H9 (cell line): ENCODE results near the gene DTNBP1. TPM values are rescaled to one million over a fixed set of nuclear protein-coding genes. Genes with fewer than 3 reads are reported as not detected.

Source experiments
- DNase-seq: peaks from one replicate; pipeline ENCODE4 v3.0.0-alpha.2; 2017
- H2AFZ ChIP-seq: one replicate; pipeline ENCODE4 v1.6.1; 2013; ENCODE audit warnings: mild to moderate bottlenecking, low read length, control low read depth, moderate library complexity
- H2AK5ac ChIP-seq: 2 replicates; pipeline ENCODE4 v1.6.1; 2013; ENCODE audit warnings: low read length, control low read depth, mixed read lengths; ENCODE audit not compliant: insufficient read length
- H2BK120ac ChIP-seq: one replicate; pipeline ENCODE4 v1.6.1; 2013; ENCODE audit warnings: low read depth, mild to moderate bottlenecking, low read length, control low read depth, inconsistent platforms; ENCODE audit not compliant: poor library complexity, severe bottlenecking
- H2BK12ac ChIP-seq: 2 replicates; pipeline ENCODE4 v1.6.1; 2013; ENCODE audit warnings: low read length, control low read depth, mixed read lengths, low read depth; ENCODE audit not compliant: insufficient read length
- H2BK15ac ChIP-seq: 2 replicates; pipeline ENCODE4 v1.6.1; 2013; ENCODE audit warnings: low read depth, low read length, control low read depth
- H2BK20ac ChIP-seq: one replicate; pipeline ENCODE4 v1.6.1; 2013; ENCODE audit warnings: low read depth, mild to moderate bottlenecking, low read length, control low read depth, inconsistent platforms; ENCODE audit not compliant: poor library complexity, severe bottlenecking
- H2BK5ac ChIP-seq: 2 replicates; pipeline ENCODE4 v1.6.1; 2013; ENCODE audit warnings: low read length, control low read depth, mixed read lengths; ENCODE audit not compliant: insufficient read length
- H3K14ac ChIP-seq: 2 replicates; pipeline ENCODE4 v1.6.1; 2013; ENCODE audit warnings: low read length, control low read depth; ENCODE audit not compliant: insufficient read depth
- H3K18ac ChIP-seq: 2 replicates; pipeline ENCODE4 v1.6.1; 2013; ENCODE audit warnings: low read depth, mild to moderate bottlenecking, mixed read lengths, low read length, control low read depth; ENCODE audit not compliant: insufficient read length
- H3K23ac ChIP-seq: 2 replicates; pipeline ENCODE4 v1.6.1; 2013; ENCODE audit warnings: low read length, control low read depth, mixed read lengths, low read depth; ENCODE audit not compliant: insufficient read length
- H3K23me2 ChIP-seq: 2 replicates; pipeline ENCODE4 v1.6.1; 2013; ENCODE audit warnings: low read depth, mild to moderate bottlenecking, mixed read lengths, low read length, control low read depth; ENCODE audit not compliant: insufficient read length, poor library complexity, severe bottlenecking
- H3K27ac ChIP-seq: 2 replicates; pipeline ENCODE4 v1.5.1; 2013; ENCODE audit warnings: low read length, control low read depth, mixed read lengths, low read depth; ENCODE audit not compliant: insufficient read length
- H3K27me3 ChIP-seq: 2 replicates; pipeline ENCODE4 v1.6.1; 2013; ENCODE audit warnings: low read length, control low read depth, inconsistent platforms; ENCODE audit not compliant: insufficient read depth
- H3K4ac ChIP-seq: 2 replicates; pipeline ENCODE4 v1.6.1; 2013; ENCODE audit warnings: low read depth, mild to moderate bottlenecking, control low read depth, inconsistent platforms, low read length, moderate library complexity
- H3K4me1 ChIP-seq: 2 replicates; pipeline ENCODE4 v1.6.1; 2013; ENCODE audit warnings: low read length, control low read depth, inconsistent platforms; ENCODE audit not compliant: insufficient read depth
- H3K4me2 ChIP-seq: 2 replicates; pipeline ENCODE4 v1.6.1; 2013; ENCODE audit warnings: low read length, control low read depth, mixed read lengths; ENCODE audit not compliant: insufficient read length, insufficient read depth
- H3K56ac ChIP-seq: 2 replicates; pipeline ENCODE4 v1.6.1; 2013; ENCODE audit warnings: low read depth, mild to moderate bottlenecking, mixed read lengths, low read length, control low read depth; ENCODE audit not compliant: insufficient read length
- H3K79me1 ChIP-seq: 2 replicates; pipeline ENCODE4 v1.6.1; 2013; ENCODE audit warnings: low read depth, mild to moderate bottlenecking, moderate library complexity, low read length, control low read depth, inconsistent platforms; ENCODE audit not compliant: insufficient read depth, poor library complexity, severe bottlenecking
- H3K79me2 ChIP-seq: 2 replicates; pipeline ENCODE4 v1.6.1; 2013; ENCODE audit warnings: low read length, control low read depth, inconsistent platforms; ENCODE audit not compliant: insufficient read depth
- H3K9ac ChIP-seq: 2 replicates; pipeline ENCODE4 v1.6.1; 2013; ENCODE audit warnings: low read length, control low read depth, mixed read lengths; ENCODE audit not compliant: insufficient read length; ENCODE audit errors: extremely low read depth
- H3K9me3 ChIP-seq: one replicate; pipeline ENCODE4 v1.6.1; 2013; ENCODE audit warnings: low read depth, low read length, inconsistent platforms; ENCODE audit not compliant: control insufficient read depth
- H3T11ph ChIP-seq: one replicate; pipeline ENCODE4 v1.6.1; 2013; ENCODE audit warnings: mild to moderate bottlenecking, low read length, control low read depth, inconsistent platforms
- H4K20me1 ChIP-seq: one replicate; pipeline ENCODE4 v1.6.1; 2013; ENCODE audit not compliant: control insufficient read depth, insufficient read length, insufficient read depth
- H4K5ac ChIP-seq: 2 replicates; pipeline ENCODE4 v1.6.1; 2013; ENCODE audit warnings: low read depth, mild to moderate bottlenecking, mixed read lengths, low read length, control low read depth; ENCODE audit not compliant: insufficient read length
- H4K8ac ChIP-seq: replicated peaks from 2 replicates; pipeline ENCODE4 v1.6.1; 2013; ENCODE audit warnings: low read length, control low read depth, mixed read lengths, low read depth; ENCODE audit not compliant: insufficient read length
- H4K91ac ChIP-seq: 2 replicates; pipeline ENCODE4 v1.6.1; 2013; ENCODE audit warnings: low read depth, mild to moderate bottlenecking, moderate library complexity, mixed read lengths, low read length, control low read depth; ENCODE audit not compliant: insufficient read length
- H3K27ac Mint-ChIP-seq, 3 experiments: 2 replicates in 2 of 3; 3 replicates in 1 of 3; pipeline ENCODE4 v1.8.0; 2020 to 2021; ENCODE audit warnings: mixed read lengths in 3 of 3, mild to moderate bottlenecking in 1 of 3, moderate library complexity in 1 of 3
- H3K27me3 Mint-ChIP-seq: 2 replicates; pipeline ENCODE4 v1.8.0; 2021; ENCODE audit warnings: low read depth, mild to moderate bottlenecking, moderate library complexity, mixed read lengths
- H3K36me3 Mint-ChIP-seq, 3 experiments: 2 replicates in 2 of 3; 3 replicates in 1 of 3; pipeline ENCODE4 v1.8.0; 2020 to 2021; ENCODE audit warnings: low read depth in 3 of 3, mixed read lengths in 3 of 3; ENCODE audit not compliant: insufficient read depth in 1 of 3
- H3K4me1 Mint-ChIP-seq, 2 experiments: 2 replicates each; pipeline ENCODE4 v1.8.0; 2020; ENCODE audit warnings: mixed read lengths in 2 of 2
- H3K4me3 Mint-ChIP-seq, 2 experiments: 2 replicates in 1 of 2; 3 replicates in 1 of 2; pipeline ENCODE4 v1.8.0; 2020 to 2021; ENCODE audit warnings: mild to moderate bottlenecking in 2 of 2, mixed read lengths in 2 of 2, moderate library complexity in 1 of 2
- H3K9me3 Mint-ChIP-seq, 2 experiments: 2 replicates in 1 of 2; 3 replicates in 1 of 2; pipeline ENCODE4 v1.8.0; 2020; ENCODE audit warnings: mild to moderate bottlenecking in 2 of 2, mixed read lengths in 2 of 2, moderate library complexity in 1 of 2
- CTCF ChIP-seq: fragments of 200-600 bp; sonication (generic); conservative IDR thresholded peaks from 3 replicates; pipeline ENCODE4 v1.8.0; 2021; ENCODE audit warnings: antibody characterized with exemption, mild to moderate bottlenecking
- WGBS: extraction: QIAGEN DNeasy Blood & Tissue Kit; methylation state at CpG from one replicate; pipeline ENCODE4 v1.1.7; 2013; ENCODE audit warnings: missing lambda C conversion rate, low lambda C conversion rate, mixed read lengths; ENCODE audit not compliant: insufficient read length; ENCODE audit errors: extremely low coverage; 5-methylcytosine and 5-hydroxymethylcytosine counted together
- total RNA-seq: library from RNA; stranded (reverse); gene quantifications from 2 replicates; pipeline ENCODE4 v1.2.1, GENCODE V29; 2021

DTNBP1 gene
- total RNA-seq, 1 experiment from 2014 or later = 12.9 TPM

DNA sequence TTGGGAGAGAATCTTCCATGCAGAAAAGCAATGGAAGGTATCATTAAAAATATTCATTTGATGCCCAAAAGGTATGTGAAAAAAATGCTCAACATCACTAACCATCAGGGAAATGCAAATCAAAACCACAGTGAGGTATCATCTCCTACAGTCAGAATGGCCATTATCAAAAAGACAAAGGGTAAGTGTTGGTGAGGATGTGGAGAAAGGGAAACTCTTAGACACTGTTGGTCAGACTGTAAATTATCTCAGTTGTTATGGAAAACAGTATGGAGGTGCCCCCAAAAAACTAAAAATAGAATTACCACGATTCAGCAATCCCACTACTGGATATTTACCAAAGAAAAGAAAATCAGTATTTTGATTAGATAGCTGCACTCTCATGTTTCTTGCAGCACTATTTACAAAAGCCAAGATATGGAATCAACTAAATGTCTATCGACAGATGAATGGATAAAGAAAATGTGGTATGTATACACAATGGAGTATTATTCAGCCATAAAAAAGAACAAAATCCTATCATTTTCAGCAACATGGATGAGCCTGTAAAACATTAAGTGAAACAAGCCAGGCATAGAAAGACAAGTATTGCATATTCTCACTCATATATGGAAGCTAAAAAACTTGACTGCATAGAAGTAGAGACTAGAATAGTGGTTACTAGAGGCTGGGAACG is 84.0 kb downstream of the DTNBP1 start:
- H4K91ac ChIP-seq = no peak overlapping the region
- WGBS = no CpG with 5 or more reads among the region's 3 CpGs

More for the DNA sequence above, 84.0 kb downstream of the DTNBP1 start:
- no peak overlapping the region for H3T11ph ChIP-seq
- H3K14ac ChIP-seq = no peak overlapping the region
- no peaks in the 10 kb centered on the region for H3K9me3 ChIP-seq
- peaks cover 32 to 40% of the 10 kb centered on the region in 2 experiments for H3K4me1 Mint-ChIP-seq
- H3K4me2 ChIP-seq = no peak overlapping the region
- no peak overlapping the region for H4K8ac ChIP-seq
- H3K79me2 ChIP-seq = no peaks in the 10 kb centered on the region
- H3K23ac ChIP-seq = no peak overlapping the region
- H3K27ac ChIP-seq = no peak overlapping the region
- no peaks in the 10 kb centered on the region; the same call in 1 of the 2 replicates for H3K4me1 ChIP-seq
- H2AFZ ChIP-seq = no peak overlapping the region
- TF ChIP-seq CTCF = no peak
- H3K56ac ChIP-seq = no peak overlapping the region
- peaks cover 0 to 16% (median 0%) of the 10 kb centered on the region in 3 experiments; a peak in 3 of 7 replicates for H3K36me3 Mint-ChIP-seq
- no peak overlapping the region for H3K27ac Mint-ChIP-seq
- H3K27me3 Mint-ChIP-seq = no peaks in the 10 kb centered on the region
- no peak overlapping the region for H2BK15ac ChIP-seq
- no peaks in the 10 kb centered on the region for H3K79me1 ChIP-seq
- H3K18ac ChIP-seq = no peak overlapping the region
- no peaks in the 10 kb centered on the region for H3K23me2 ChIP-seq
- H3K9ac ChIP-seq = no peak overlapping the region
- H3K9me3 Mint-ChIP-seq = peaks cover 0 to 3% of the 10 kb centered on the region in 2 experiments; a peak in 1 of 5 replicates
- H4K20me1 ChIP-seq = no peaks in the 10 kb centered on the region
- no peak overlapping the region for H3K4ac ChIP-seq
- H3K4me3 Mint-ChIP-seq = no peak overlapping the region
- no peaks in the 10 kb centered on the region for H3K27me3 ChIP-seq
- H2BK12ac ChIP-seq = no peak overlapping the region
- no peak overlapping the region for H2BK20ac ChIP-seq
- no peak overlapping the region for H2BK5ac ChIP-seq
- DNase-seq = no peak
- H4K5ac ChIP-seq = no peak overlapping the region
- H2AK5ac ChIP-seq = no peak overlapping the region
- no peak overlapping the region for H2BK120ac ChIP-seq
